ENCODE data around the gene METTL2B.

METTL2B gene

GRCh38 chr7:128476402-128477335 lies at the start of gene METTL2B:
Gene METTL2B, plus strand, starts transcription at chr7:128476748. Its CDS starts 18 bp downstream, at chr7:128476766.
- peak; percentile 95 to 98 (median 98) for DNase-seq

GRCh38 chr7:128427289-128427891 lies 49.2 kb upstream of the METTL2B start:
- DNase-seq, result peak; percentile 35 to 87 (median 70)

- DNase-seq, result no peak
Observed at GRCh38 chr7:128430207-128430606, 46.3 kb upstream of the METTL2B start.

- DNase-seq, result no peak
Observed at GRCh38 chr7:128431221-128431620, 45.3 kb upstream of the METTL2B start.

GRCh38 chr7:128431754-128432153 lies 44.8 kb upstream of the METTL2B start:
- no peak for DNase-seq

- DNase-seq, result no peak
Observed at GRCh38 chr7:128434413-128435326, 41.9 kb upstream of the METTL2B start.

GRCh38 chr7:128435327-128435686 lies 41.2 kb upstream of the METTL2B start:
- DNase-seq, result peak in 1 of 3 experiments; percentile 11

GRCh38 chr7:128437426-128438332 lies 38.9 kb upstream of the METTL2B start:
- DNase-seq, result no peak

GRCh38 chr7:128442356-128442755 lies 34.2 kb upstream of the METTL2B start:
- no peak for DNase-seq

- DNase-seq, result peak in 2 of 3 experiments; percentile 81 to 94
Observed at GRCh38 chr7:128443831-128444600, 32.5 kb upstream of the METTL2B start.

- DNase-seq, result no peak
Observed at GRCh38 chr7:128446306-128446705, 30.2 kb upstream of the METTL2B start.

GRCh38 chr7:128447941-128448564 lies 28.5 kb upstream of the METTL2B start:
- DNase-seq, result no peak

GRCh38 chr7:128448751-128449302 lies 27.7 kb upstream of the METTL2B start:
- no peak for DNase-seq

- DNase-seq, result no peak
Observed at GRCh38 chr7:128450409-128450808, 26.1 kb upstream of the METTL2B start.

GRCh38 chr7:128450913-128451312 lies 25.6 kb upstream of the METTL2B start:
- no peak for DNase-seq

GRCh38 chr7:128452552-128452951 lies 24.0 kb upstream of the METTL2B start:
- no peak for DNase-seq

GRCh38 chr7:128453836-128454804 lies 22.4 kb upstream of the METTL2B start:
- DNase-seq, result no peak

- DNase-seq, result no peak
Observed at GRCh38 chr7:128454808-128455542, 21.6 kb upstream of the METTL2B start.

Data from NCI-H1417 (cell line).